Body of pancreas (tissue), 4 donors: Measurements from ENCODE around the gene RUFY3.
A peak's percentile ranks its signal among the peaks of the same experiment; 100 is the strongest.

Experiments used
- CTCF ChIP-seq, 7 experiments: fragments of 450-650 bp in 4 of 7; fragments of 200-600 bp in 3 of 7; sonication (generic) in 3 of 7; IDR thresholded peaks; one replicate each; pipeline ENCODE4 v1.5.1; 2016 to 2019; ENCODE audit warnings: antibody characterized with exemption in 7 of 7
- POLR2A ChIP-seq, 3 donors: fragments of 450-650 bp; IDR thresholded peaks; one replicate each; pipeline ENCODE4 v1.6.1; 2016; ENCODE audit warnings: antibody characterized with exemption in 3 of 3, mild to moderate bottlenecking in 2 of 3

GRCh38 chr4:70705183-70706043 lies 16.4 kb upstream of the RUFY3 start:
- TF ChIP-seq POLR2A (IDR thresholded peaks at IDR 0.05) (peak; percentile 34 to 71 (median 66)), CTCF (IDR thresholded peaks at IDR 0.05) (no peak)
